Mesendoderm (in vitro differentiated cells): ENCODE data around the gene ACOT4.
A peak's percentile ranks its signal among the peaks of the same experiment; 100 is the strongest.
"Not testable (repeated sequence)": the region's sequence is repeated elsewhere in the genome, so short reads cannot be mapped to it uniquely, and the experiment has no call there.

Experiments used
- DNase-seq: peaks from one replicate; pipeline ENCODE4 v3.0.0; 2013
- H2AK5ac ChIP-seq: 2 replicates; pipeline ENCODE4 v1.6.1; 2013; ENCODE audit warnings: low read length, inconsistent platforms
- H2BK120ac ChIP-seq: 2 replicates; pipeline ENCODE4 v1.6.1; 2013; ENCODE audit warnings: low read depth, mild to moderate bottlenecking, low read length, moderate library complexity, mixed read lengths
- H2BK15ac ChIP-seq: replicated peaks from 2 replicates; pipeline ENCODE4 v1.6.1; 2013; ENCODE audit warnings: low read depth, mild to moderate bottlenecking, moderate library complexity
- H2BK5ac ChIP-seq: 2 replicates; pipeline ENCODE4 v1.6.1; 2013; ENCODE audit warnings: low read length, inconsistent platforms
- H3K18ac ChIP-seq: 2 replicates; pipeline ENCODE4 v1.6.1; 2013; ENCODE audit warnings: mild to moderate bottlenecking, low read length, mixed read lengths
- H3K23ac ChIP-seq: one replicate; pipeline ENCODE4 v1.6.1; 2013; ENCODE audit warnings: low read length
- H3K27ac ChIP-seq: 2 replicates; pipeline ENCODE4 v1.5.1; 2013; ENCODE audit warnings: low read depth, mild to moderate bottlenecking, inconsistent platforms, low read length, moderate library complexity
- H3K27me3 ChIP-seq: 2 replicates; pipeline ENCODE4 v1.6.1; 2013; ENCODE audit warnings: low read length, control low read depth, mild to moderate bottlenecking, inconsistent platforms; ENCODE audit not compliant: insufficient read depth, poor library complexity
- H3K36me3 ChIP-seq: 2 replicates; pipeline ENCODE4 v1.6.1; 2013; ENCODE audit warnings: low read length, inconsistent platforms; ENCODE audit not compliant: control insufficient read depth, insufficient read depth
- H3K4ac ChIP-seq: one replicate; pipeline ENCODE4 v1.6.1; 2013; ENCODE audit warnings: low read depth, mild to moderate bottlenecking, low read length, moderate library complexity
- H3K4me1 ChIP-seq: 2 replicates; pipeline ENCODE4 v1.6.1; 2013; ENCODE audit warnings: low read depth, low read length, inconsistent platforms; ENCODE audit not compliant: control insufficient read depth
- H3K4me2 ChIP-seq: 2 replicates; pipeline ENCODE4 v1.6.1; 2013; ENCODE audit warnings: low read length
- H3K4me3 ChIP-seq: 2 replicates; pipeline ENCODE4 v1.5.1; 2013; ENCODE audit warnings: mild to moderate bottlenecking, low read length
- H3K56ac ChIP-seq: one replicate; pipeline ENCODE4 v1.6.1; 2013; ENCODE audit warnings: low read length
- H3K79me1 ChIP-seq: 2 replicates; pipeline ENCODE4 v1.6.1; 2013; ENCODE audit warnings: low read length, inconsistent platforms
- H3K79me2 ChIP-seq: 2 replicates; pipeline ENCODE4 v1.6.1; 2013; ENCODE audit warnings: mild to moderate bottlenecking, low read length; ENCODE audit not compliant: control insufficient read depth, insufficient read depth
- H3K9ac ChIP-seq: 2 replicates; pipeline ENCODE4 v1.6.1; 2013; ENCODE audit warnings: low read length, inconsistent platforms
- H4K5ac ChIP-seq: one replicate; pipeline ENCODE4 v1.6.1; 2013; ENCODE audit warnings: low read length
- H4K8ac ChIP-seq: one replicate; pipeline ENCODE4 v1.6.1; 2013; ENCODE audit warnings: low read depth, mild to moderate bottlenecking, control low read depth, low read length, moderate library complexity
- whole genome bisulfite sequencing: extraction: QIAGEN DNeasy Blood & Tissue Kit; methylation state at CpG from one replicate; pipeline ENCODE4 v1.1.7; 2013; ENCODE audit warnings: low lambda C conversion rate, missing lambda C conversion rate; ENCODE audit not compliant: insufficient coverage; ENCODE audit errors: extremely low coverage; 5-methylcytosine and 5-hydroxymethylcytosine counted together

The ACOT4 gene

GRCh38 chr14:73570913-73571312, 20.8 kb upstream of the ACOT4 start:
- not testable (repeated sequence) for H2BK5ac ChIP-seq, H3K4me2 ChIP-seq, H2BK15ac ChIP-seq, H3K4me3 ChIP-seq, H4K5ac ChIP-seq, H3K4ac ChIP-seq, H3K23ac ChIP-seq, H3K18ac ChIP-seq, H3K27me3 ChIP-seq, H3K79me1 ChIP-seq, H2BK120ac ChIP-seq, H3K9ac ChIP-seq, H3K4me1 ChIP-seq, H2AK5ac ChIP-seq, H4K8ac ChIP-seq, H3K79me2 ChIP-seq, H3K27ac ChIP-seq, H3K36me3 ChIP-seq, H3K56ac ChIP-seq
- DNase-seq: peak; percentile 77
- WGBS: no CpG with 5 or more reads among the region's 8 CpGs

- H3K79me1 ChIP-seq, H4K8ac ChIP-seq, H3K18ac ChIP-seq, H3K4me1 ChIP-seq, H3K4me2 ChIP-seq, H3K23ac ChIP-seq, H3K9ac ChIP-seq, H3K4ac ChIP-seq, H3K27ac ChIP-seq, H3K27me3 ChIP-seq, H4K5ac ChIP-seq, DNase-seq, H2BK120ac ChIP-seq, H3K56ac ChIP-seq, H2AK5ac ChIP-seq, H3K79me2 ChIP-seq, H2BK5ac ChIP-seq, H2BK15ac ChIP-seq, H3K4me3 ChIP-seq, H3K36me3 ChIP-seq: not testable (repeated sequence)
- no CpG with 5 or more reads among the region's 5 CpGs for WGBS
Measured at GRCh38 chr14:73573034-73573433, 18.6 kb upstream of the ACOT4 start.

GRCh38 chr14:73573740-73574139, 17.9 kb upstream of the ACOT4 start:
- not testable (repeated sequence) for H3K4me2 ChIP-seq

GRCh38 chr14:73574251-73574650, 17.4 kb upstream of the ACOT4 start:
- H2AK5ac ChIP-seq, H3K79me1 ChIP-seq, DNase-seq, H3K9ac ChIP-seq, H3K56ac ChIP-seq, H3K4me3 ChIP-seq, H2BK120ac ChIP-seq, H4K5ac ChIP-seq, H2BK5ac ChIP-seq, H3K4ac ChIP-seq, H4K8ac ChIP-seq, H3K27me3 ChIP-seq, H3K79me2 ChIP-seq, H2BK15ac ChIP-seq, H3K4me1 ChIP-seq, H3K36me3 ChIP-seq, H3K27ac ChIP-seq, H3K4me2 ChIP-seq, H3K18ac ChIP-seq, H3K23ac ChIP-seq: not testable (repeated sequence)
- WGBS: no CpG with 5 or more reads among the region's 7 CpGs

More at GRCh38 chr14:73573740-73574139, 17.9 kb upstream of the ACOT4 start:
- not testable (repeated sequence) for H3K36me3 ChIP-seq, H3K27ac ChIP-seq, H3K9ac ChIP-seq, H3K27me3 ChIP-seq, H3K18ac ChIP-seq, H2BK15ac ChIP-seq, H3K79me2 ChIP-seq, H3K79me1 ChIP-seq, H3K56ac ChIP-seq, H2AK5ac ChIP-seq, H3K4ac ChIP-seq, H3K4me3 ChIP-seq, H4K5ac ChIP-seq, H2BK120ac ChIP-seq, H2BK5ac ChIP-seq, H3K23ac ChIP-seq, H4K8ac ChIP-seq, DNase-seq, H3K4me1 ChIP-seq
- WGBS: no CpG with 5 or more reads among the region's 4 CpGs

- Histone ChIP-seq H3K4me2 (no peak overlapping the region), H3K23ac (no peak overlapping the region), H2BK15ac (no peak overlapping the region), H3K18ac (no peak overlapping the region), H3K56ac (no peak overlapping the region), H2AK5ac (no peak overlapping the region), H3K4me3 (no peak overlapping the region), H4K8ac (no peak overlapping the region), H4K5ac (no peak overlapping the region), H3K9ac (no peak overlapping the region), H3K4ac (no peak overlapping the region), H2BK5ac (no peak overlapping the region), H3K79me2 (no peaks in the 10 kb centered on the region), H3K27me3 (no peaks in the 10 kb centered on the region), H3K4me1 (no peaks in the 10 kb centered on the region), H3K79me1 (no peaks in the 10 kb centered on the region), H2BK120ac (no peak overlapping the region), H3K27ac (no peak overlapping the region), H3K36me3 (no peaks in the 10 kb centered on the region)
- no peak for DNase-seq
- WGBS: no CpG with 5 or more reads among the region's 3 CpGs
Measured at GRCh38 chr14:73576391-73576790, 15.3 kb upstream of the ACOT4 start.

GRCh38 chr14:73577214-73577613, 14.5 kb upstream of the ACOT4 start:
- not testable (repeated sequence) for H4K5ac ChIP-seq, H3K79me1 ChIP-seq, H4K8ac ChIP-seq, H2AK5ac ChIP-seq, H3K18ac ChIP-seq, H3K56ac ChIP-seq, H3K4me1 ChIP-seq, DNase-seq, H3K4ac ChIP-seq, H3K9ac ChIP-seq, H3K27me3 ChIP-seq, H2BK120ac ChIP-seq, H3K79me2 ChIP-seq, H2BK15ac ChIP-seq, H2BK5ac ChIP-seq, H3K4me3 ChIP-seq, H3K23ac ChIP-seq, H3K36me3 ChIP-seq, H3K27ac ChIP-seq, H3K4me2 ChIP-seq
- no CpG with 5 or more reads among the region's 2 CpGs for WGBS
